GM11168 (cell line): ENCODE measurements around the gene TNPO2.
"Not testable (repeated sequence)": the region's sequence is repeated elsewhere in the genome, so short reads cannot be mapped to it uniquely, and the experiment has no call there.

Experiments
- in situ Hi-C: fragments of 300-500 bp; cut with MboI; formaldehyde crosslinking; loops from one replicate; pipeline ENCODE4 v1.12.0; 2022; ENCODE audit warnings: low sequenced_read_pairs; ENCODE audit not compliant: unreplicated experiment

TNPO2 gene

GRCh38 chr19:12681074-12681987, 42.4 kb downstream of the TNPO2 start, which contains the start of gene DHPS:
DHPS (minus strand) TSS chr19:12681880; CDS start chr19:12681766, 114 bp downstream.
- in situ Hi-C loops, result no loop called here

GRCh38 chr19:12680034-12680433, 43.7 kb downstream of the TNPO2 start:
- in situ Hi-C loops, result no loop called here

DNA sequence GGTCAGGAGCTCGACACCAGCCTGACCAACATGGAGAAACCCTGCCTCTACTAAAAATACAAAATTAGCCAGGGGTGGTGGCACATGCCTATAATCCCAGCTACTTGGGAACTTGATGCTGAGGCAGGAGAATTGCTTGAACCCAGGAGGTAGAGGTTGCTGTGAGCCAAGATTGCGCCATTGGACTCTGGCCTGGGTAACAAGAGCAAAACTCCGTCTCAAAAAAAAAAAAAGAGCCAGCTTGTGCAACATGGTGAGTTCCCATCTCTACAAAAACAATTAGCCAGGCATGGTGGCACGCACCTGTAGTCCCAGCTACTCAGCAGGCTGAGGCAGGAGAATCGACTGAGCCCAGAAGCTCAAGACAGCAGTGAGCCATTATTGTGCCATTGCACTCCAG, 45.7 kb downstream of the TNPO2 start:
- in situ Hi-C loops, result not testable (repeated sequence)

DNA sequence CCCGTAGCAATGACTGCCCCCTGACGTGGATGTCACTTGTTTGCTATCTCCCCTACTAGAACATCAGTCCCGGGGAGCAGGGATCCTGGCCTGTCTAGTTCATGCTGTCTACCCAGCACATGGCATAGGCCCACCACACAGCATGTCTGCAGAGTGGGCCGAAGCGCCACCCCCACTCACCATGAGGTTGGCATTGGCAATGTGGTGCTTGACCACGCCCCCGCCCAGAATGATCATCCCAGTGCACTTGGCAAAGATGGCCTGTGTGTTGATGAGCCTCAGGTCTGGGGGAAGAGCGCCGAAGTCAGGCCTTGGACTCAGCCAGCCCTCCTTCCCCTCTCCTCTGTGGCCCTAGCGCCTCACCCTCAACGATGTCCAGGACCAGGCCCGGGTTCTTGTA, 46.8 kb downstream of the TNPO2 start:
- in situ Hi-C loops, result no loop called here

DNA sequence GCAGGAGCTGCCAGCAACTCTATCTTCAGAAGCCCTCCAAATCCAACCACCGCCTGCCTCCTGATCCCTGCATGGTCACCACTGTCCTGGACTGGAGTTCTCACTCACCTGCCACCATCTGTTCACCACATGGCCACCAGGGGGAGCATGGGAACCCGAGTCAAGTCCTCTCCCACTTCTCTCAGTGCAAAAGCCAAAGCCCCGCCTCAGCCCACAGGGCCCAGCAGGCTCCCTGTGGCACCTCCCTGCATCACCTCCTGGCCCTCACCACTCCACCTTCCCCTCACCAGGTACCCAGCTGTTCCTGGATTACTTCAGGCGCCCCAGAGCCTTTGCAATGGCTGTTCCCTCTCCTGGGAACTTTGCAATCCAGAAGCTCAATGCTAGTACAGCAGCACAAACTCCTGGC, 47.3 kb downstream of the TNPO2 start:
- in situ Hi-C loops, result no loop called here

GRCh38 chr19:12675940-12676339, 47.8 kb downstream of the TNPO2 start:
- in situ Hi-C loops, result no loop called here

- in situ Hi-C loops, result no loop called here
Observed at GRCh38 chr19:12675399-12675798, 48.3 kb downstream of the TNPO2 start.

DNA sequence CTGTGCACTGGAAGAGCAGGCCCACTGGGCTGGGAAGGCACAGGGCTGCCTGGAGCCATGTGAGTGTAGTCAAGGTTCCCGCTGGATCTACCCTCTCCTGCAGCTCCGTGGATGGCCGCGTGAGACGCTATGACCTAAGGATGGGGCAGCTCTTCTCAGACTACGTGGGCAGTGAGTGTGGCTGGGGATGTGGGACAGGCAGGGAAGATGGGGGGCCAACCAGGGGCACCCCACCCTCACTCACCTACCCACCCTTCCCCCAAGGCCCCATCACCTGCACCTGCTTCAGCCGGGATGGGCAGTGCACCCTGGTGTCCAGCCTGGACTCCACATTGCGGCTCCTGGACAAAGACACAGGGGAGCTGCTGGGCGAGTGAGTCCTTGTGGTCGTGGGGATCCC, 51.0 kb downstream of the TNPO2 start:
- in situ Hi-C loops, result loop anchor here (5.0 kb wide), 1 partner anchor 110 kb away; no protein-coding TSS in a partner anchor

DNA sequence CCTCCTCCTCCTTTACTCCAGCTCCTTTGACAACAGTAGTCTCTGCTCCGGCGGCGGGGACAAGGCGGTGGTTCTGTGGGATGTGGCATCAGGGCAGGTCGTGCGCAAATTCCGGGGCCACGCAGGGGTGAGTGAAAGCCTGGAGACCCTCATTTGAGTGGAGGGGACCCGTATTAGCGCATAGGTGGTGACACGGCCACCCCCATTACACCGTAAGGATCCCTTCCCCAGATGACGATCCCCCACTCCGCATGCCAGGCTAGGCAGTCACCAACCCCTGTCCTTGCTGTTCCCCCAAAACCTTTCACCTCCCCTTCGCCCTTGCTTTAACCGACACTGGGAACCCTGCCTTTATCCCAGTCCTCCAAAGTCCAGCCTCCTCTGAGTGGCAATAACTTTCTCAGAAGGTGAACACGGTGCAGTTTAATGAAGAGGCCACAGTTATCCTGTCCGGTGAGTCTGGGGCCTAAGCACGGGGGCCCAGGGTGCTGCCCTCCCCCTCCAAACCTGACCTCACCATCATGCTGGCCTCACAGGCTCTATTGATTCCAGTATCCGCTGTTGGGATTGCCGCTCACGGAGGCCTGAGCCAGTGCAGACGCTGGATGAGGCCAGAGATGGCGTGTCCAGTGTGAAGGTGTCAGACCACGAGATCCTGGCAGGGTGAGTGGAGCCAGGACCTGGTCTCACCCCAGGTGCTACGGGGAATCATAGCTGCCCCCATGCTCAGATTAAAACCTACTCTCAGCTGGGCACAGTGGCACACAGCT, 53.4 kb downstream of the TNPO2 start:
- in situ Hi-C loops, result loop anchor here (5.0 kb wide), 1 partner anchor 108 kb away; no protein-coding TSS in a partner anchor

GRCh38 chr19:12669270-12670158, 54.2 kb downstream of the TNPO2 start:
- in situ Hi-C loops, result loop anchor here (5.0 kb wide), 1 partner anchor 107 kb away; no protein-coding TSS in a partner anchor

DNA sequence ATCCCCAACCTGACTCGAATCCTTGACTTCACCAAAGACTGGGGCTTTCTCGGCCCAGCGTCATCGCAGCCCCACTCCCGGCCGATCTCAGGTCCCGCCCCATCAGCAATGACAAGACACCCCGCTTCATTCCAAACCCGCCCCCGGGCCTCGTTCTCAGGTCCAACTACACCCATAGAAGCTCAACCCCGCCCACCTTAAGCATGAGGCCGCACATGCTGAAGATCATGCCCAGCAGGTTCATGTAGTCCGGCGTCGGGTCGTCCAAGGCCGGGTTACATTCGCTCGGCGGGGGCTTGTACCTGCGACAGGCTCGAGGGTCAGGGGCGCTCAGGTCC, 54.8 kb downstream of the TNPO2 start:
- in situ Hi-C loops, result no loop called here

DNA sequence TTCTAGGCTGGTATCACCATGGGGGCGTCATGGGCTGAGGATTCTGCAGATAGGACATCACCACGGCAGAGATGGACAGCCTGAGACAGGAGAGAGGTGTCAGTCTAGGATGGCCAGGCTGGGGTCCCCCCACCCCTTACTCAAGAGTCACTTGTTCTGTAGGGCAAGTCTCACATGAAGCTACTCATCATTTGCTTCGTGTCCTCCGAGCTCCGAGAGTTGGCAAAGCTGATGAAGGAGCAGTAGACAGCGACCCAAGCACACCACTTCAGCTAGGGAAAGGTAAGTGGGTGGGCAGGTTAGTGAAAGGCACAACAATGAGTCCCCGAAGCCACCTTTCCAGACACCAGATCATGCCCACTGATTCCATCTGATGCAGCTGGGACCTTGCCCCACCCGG, 55.4 kb downstream of the TNPO2 start:
- in situ Hi-C loops, result no loop called here

GRCh38 chr19:12667731-12668302, 55.9 kb downstream of the TNPO2 start:
- in situ Hi-C loops, result no loop called here

DNA sequence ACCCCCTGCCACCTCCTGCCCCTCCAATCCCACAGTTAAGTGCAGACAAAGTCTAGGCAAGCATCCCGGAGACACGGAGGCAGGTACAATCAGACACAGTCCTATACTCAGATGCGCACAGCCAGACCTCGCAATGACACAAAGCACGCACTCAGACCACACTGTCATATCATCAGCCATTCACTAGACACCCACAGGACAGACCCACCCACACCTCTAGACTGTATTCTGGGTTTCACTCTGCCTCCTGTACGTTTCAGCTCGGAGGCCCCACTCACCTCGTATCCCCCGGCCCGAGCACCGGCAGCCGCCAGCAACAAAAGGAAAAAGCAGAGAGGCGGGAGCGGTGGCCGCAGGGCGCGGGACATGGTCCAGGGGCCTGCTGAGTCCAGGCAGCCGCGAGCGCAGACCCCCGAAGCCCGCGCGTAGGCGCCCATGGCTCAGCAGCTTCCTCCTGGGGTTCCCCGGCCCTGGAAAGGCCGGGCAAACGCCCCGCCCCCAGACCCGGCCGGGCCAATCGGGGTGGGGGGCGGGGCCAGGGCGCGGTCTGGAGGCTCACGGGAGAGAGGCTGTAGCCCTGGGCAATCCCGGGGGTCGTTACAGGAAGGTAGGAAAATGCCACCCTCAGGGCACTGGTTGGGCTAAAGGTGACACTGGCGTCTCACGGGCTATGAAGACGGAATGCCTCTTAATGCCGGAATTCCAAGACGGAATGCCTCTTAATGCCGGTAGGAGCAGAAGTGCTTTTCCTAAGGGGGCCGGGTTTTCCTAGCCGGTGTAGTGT, 57.3 kb downstream of the TNPO2 start, which contains the start of the genes MAN2B1 and WDR83:
Gene MAN2B1 (minus strand): TSS at position 478 of the 784 bp plus-strand sequence. CDS start 41 bp downstream, at position 437.
Gene WDR83 (plus strand): TSS at position 543 of the 784 bp plus-strand sequence. CDS start 2,984 bp downstream, outside the sequence.
- in situ Hi-C loops, result no loop called here

DNA sequence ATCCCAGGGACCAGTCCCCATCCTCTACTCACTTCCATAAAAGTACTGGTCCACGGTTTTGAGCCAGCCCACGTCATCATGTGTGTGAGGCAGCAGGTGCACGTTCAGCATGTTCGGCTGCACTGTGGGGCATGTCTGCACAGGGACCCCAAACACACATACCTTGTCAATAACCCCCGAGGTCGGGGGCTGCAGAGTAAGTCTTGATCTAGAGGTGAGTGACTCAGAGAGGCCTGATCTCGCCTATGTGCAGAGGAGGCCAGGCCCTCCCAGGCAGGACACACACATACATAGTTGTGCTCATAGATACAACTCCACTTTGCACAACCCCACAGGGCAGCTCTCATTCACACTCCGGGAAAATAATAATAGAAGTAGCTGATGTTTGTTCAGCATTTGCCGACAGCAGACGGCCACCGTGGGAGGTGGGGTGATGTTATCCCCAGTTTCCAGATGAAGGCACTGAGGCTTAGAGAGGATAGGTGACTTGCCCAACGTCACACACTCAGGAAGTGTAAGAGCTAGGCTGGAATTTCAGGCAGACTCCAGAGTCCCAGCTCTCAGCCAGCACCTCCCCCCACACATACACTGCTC, 58.0 kb downstream of the TNPO2 start:
- in situ Hi-C loops, result no loop called here

GRCh38 chr19:12665281-12665573, 58.5 kb downstream of the TNPO2 start:
- in situ Hi-C loops, result no loop called here

GRCh38 chr19:12664406-12665280, 59.1 kb downstream of the TNPO2 start:
- in situ Hi-C loops, result no loop called here

- in situ Hi-C loops, result no loop called here
Observed at GRCh38 chr19:12660980-12661379, 62.8 kb downstream of the TNPO2 start.
